ENCODE measurements around the gene MTRF1L.

DNA sequence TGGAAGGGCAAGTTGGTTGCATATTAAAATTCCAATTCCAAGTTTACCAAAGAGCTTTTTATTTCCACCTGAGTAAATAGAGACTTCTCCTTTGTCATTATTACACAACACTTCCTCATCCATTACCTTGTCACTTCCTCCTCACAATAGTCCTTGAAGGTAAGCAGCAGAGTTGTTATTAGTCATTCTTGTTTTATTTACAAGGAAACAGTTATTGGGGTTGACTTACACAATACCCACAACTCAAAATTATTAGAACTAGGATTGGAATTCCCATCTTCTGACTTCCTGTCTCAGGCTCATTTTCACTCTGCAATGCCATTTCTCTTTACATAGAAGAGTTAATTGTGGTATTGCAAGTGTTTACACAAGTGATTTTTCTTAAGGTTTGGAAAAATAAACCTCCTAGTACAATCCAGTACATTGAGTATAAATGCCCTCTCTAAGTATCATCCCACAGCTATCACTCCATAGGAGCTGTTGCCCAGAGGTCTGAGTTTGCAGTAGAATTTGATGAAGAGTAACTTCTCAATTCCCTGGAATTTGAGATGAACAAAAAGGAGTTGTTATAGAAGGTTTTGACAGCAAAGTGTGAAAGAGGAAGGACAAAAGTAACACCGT is 28.9 kb upstream of the MTRF1L start:
- TF ChIP-seq, protein P1, sequence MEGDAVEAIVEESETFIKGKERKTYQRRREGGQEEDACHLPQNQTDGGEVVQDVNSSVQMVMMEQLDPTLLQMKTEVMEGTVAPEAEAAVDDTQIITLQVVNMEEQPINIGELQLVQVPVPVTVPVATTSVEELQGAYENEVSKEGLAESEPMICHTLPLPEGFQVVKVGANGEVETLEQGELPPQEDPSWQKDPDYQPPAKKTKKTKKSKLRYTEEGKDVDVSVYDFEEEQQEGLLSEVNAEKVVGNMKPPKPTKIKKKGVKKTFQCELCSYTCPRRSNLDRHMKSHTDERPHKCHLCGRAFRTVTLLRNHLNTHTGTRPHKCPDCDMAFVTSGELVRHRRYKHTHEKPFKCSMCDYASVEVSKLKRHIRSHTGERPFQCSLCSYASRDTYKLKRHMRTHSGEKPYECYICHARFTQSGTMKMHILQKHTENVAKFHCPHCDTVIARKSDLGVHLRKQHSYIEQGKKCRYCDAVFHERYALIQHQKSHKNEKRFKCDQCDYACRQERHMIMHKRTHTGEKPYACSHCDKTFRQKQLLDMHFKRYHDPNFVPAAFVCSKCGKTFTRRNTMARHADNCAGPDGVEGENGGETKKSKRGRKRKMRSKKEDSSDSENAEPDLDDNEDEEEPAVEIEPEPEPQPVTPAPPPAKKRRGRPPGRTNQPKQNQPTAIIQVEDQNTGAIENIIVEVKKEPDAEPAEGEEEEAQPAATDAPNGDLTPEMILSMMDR (conservative IDR thresholded peaks at IDR 0.05; ENCODE audit: low read depth, low read length): no peak
- TF ChIP-seq EZH2 (IDR thresholded peaks at IDR 0.05; ENCODE audit: borderline replicate concordance, low read depth, low read length, poor library complexity, severe bottlenecking): no peak

Measured in A673 (cell line).